Vagina (tissue), 2 donors: ENCODE data around the gene HAUS7. TPM values are rescaled to one million over a fixed set of nuclear protein-coding genes. Genes with fewer than 3 reads are reported as not detected.
A peak's percentile ranks its signal among the peaks of the same experiment; 100 is the strongest.

ENCODE experiments used
- DNase-seq, 2 donors: peaks; one replicate each; pipeline ENCODE4 v3.0.0-alpha.2; 2017; ENCODE audit errors: extremely low spot score in 2 of 2
- H3K27ac ChIP-seq: fragments of 200-600 bp; sonication (generic); one replicate; pipeline ENCODE4 v1.5.1; 2019
- H3K27me3 ChIP-seq: fragments of 200-600 bp; sonication (generic); one replicate; pipeline ENCODE4 v1.5.1; 2019
- H3K36me3 ChIP-seq, 2 donors: fragments of 200-600 bp; sonication (generic); one replicate each; pipeline ENCODE4 v1.5.1; 2017 to 2019
- H3K4me1 ChIP-seq: fragments of 200-600 bp; sonication (generic); one replicate; pipeline ENCODE4 v1.5.1; 2019
- H3K4me3 ChIP-seq, 2 donors: fragments of 200-600 bp; sonication (generic); 1 replicate in 1 of 2; 2 replicates in 1 of 2; pipeline ENCODE4 v1.5.1; 2016 to 2019
- H3K9me3 ChIP-seq: fragments of 200-600 bp; sonication (generic); one replicate; pipeline ENCODE4 v1.5.1; 2019
- CTCF ChIP-seq, 3 experiments: fragments of 450-650 bp in 2 of 3; fragments of 200-600 bp in 1 of 3; sonication (generic) in 1 of 3; IDR thresholded peaks; one replicate each; pipeline ENCODE4 v1.5.1; 2017 to 2019; ENCODE audit warnings: antibody characterized with exemption in 3 of 3, mild to moderate bottlenecking in 2 of 3, moderate library complexity in 2 of 3
- POLR2A ChIP-seq, 2 donors: fragments of 450-650 bp; IDR thresholded peaks; one replicate each; pipeline ENCODE4 v1.6.1; 2017; ENCODE audit warnings: antibody characterized with exemption in 2 of 2, mild to moderate bottlenecking in 2 of 2, moderate library complexity in 2 of 2
- POLR2AphosphoS5 ChIP-seq, 2 donors: sonication (generic); formaldehyde crosslinking; IDR thresholded peaks; one replicate each; pipeline ENCODE4 v1.9.0; 2017; ENCODE audit warnings: antibody characterized with exemption in 2 of 2, mild to moderate bottlenecking in 2 of 2, low read depth in 1 of 2; ENCODE audit not compliant: insufficient read depth in 1 of 2
- intact Hi-C: fragments of 100-400 bp; cut with DNase I; formaldehyde crosslinking; loops from one replicate; pipeline ENCODE4 v1.15.1; 2023
- total RNA-seq: library from RNA; depleted of rRNA; stranded (reverse); fragments of >200 nt; gene quantifications from one replicate; pipeline ENCODE4 v1.2.3, GENCODE V29; 2016

The HAUS7 gene
- total RNA-seq, 1 donor from 2014 or later, result 17.7 TPM

GRCh38 chrX:153505361-153505760 is 35.0 kb upstream of the HAUS7 start:
- Histone ChIP-seq H3K27me3 (no peaks in the 10 kb centered on the region), H3K9me3 (no peaks in the 10 kb centered on the region), H3K4me1 (peaks cover 1% of the 10 kb centered on the region), H3K36me3 (no peaks in the 10 kb centered on the region), H3K27ac (no peak overlapping the region), H3K4me3 (no peak overlapping the region)
- no peak for DNase-seq
- TF ChIP-seq CTCF (IDR thresholded peaks at IDR 0.05) (no peak), POLR2AphosphoS5 (IDR thresholded peaks at IDR 0.05; ENCODE audit: insufficient read depth in 1 of 2, low read depth in 1 of 2) (no peak), POLR2A (IDR thresholded peaks at IDR 0.05) (no peak)
- intact Hi-C loops, result loop anchor here (5.0 kb wide), 1 partner anchor 33 kb away; the partner anchor contains the start of gene HAUS7

GRCh38 chrX:153504445-153505016 is 34.2 kb upstream of the HAUS7 start:
- DNase-seq, result no peak
- intact Hi-C loops, result loop anchor here (5.0 kb wide), 1 partner anchor 32 kb away; the partner anchor contains the start of gene HAUS7
- no peaks in the 10 kb centered on the region for H3K27me3 ChIP-seq
- no peaks in the 10 kb centered on the region for H3K36me3 ChIP-seq
- H3K27ac ChIP-seq, result no peak overlapping the region
- no peak overlapping the region for H3K4me3 ChIP-seq
- H3K9me3 ChIP-seq, result no peaks in the 10 kb centered on the region
- peaks cover 10% of the 10 kb centered on the region for H3K4me1 ChIP-seq
- TF ChIP-seq CTCF (IDR thresholded peaks at IDR 0.05), result no peak
- TF ChIP-seq POLR2AphosphoS5 (IDR thresholded peaks at IDR 0.05; ENCODE audit: insufficient read depth in 1 of 2, low read depth in 1 of 2), result no peak
- no peak for TF ChIP-seq POLR2A (IDR thresholded peaks at IDR 0.05)

- no peak for TF ChIP-seq POLR2A (IDR thresholded peaks at IDR 0.05)
- Histone ChIP-seq H3K4me1 (peaks cover 14% of the 10 kb centered on the region), H3K9me3 (no peaks in the 10 kb centered on the region), H3K27me3 (no peaks in the 10 kb centered on the region), H3K4me3 (peak overlapping the region in 1 of 2 donors; percentile 5), H3K36me3 (no peaks in the 10 kb centered on the region), H3K27ac (no peak overlapping the region)
- no peak for DNase-seq
- intact Hi-C loops, result no loop called here
These were observed 32.4 kb upstream of the HAUS7 start for GRCh38 chrX:153502796-153503195.

GRCh38 chrX:153502131-153502530 is 31.8 kb upstream of the HAUS7 start:
- no peak for TF ChIP-seq POLR2A (IDR thresholded peaks at IDR 0.05)
- no peak for TF ChIP-seq CTCF (IDR thresholded peaks at IDR 0.05)
- Histone ChIP-seq H3K36me3 (no peaks in the 10 kb centered on the region), H3K9me3 (no peaks in the 10 kb centered on the region), H3K27me3 (no peaks in the 10 kb centered on the region), H3K27ac (no peak overlapping the region), H3K4me3 (peak overlapping the region in 1 of 2 donors; percentile 5), H3K4me1 (peaks cover 14% of the 10 kb centered on the region)
- no peak for DNase-seq
- intact Hi-C loops, result no loop called here

- intact Hi-C loops, result no loop called here
These were observed 31.2 kb upstream of the HAUS7 start for GRCh38 chrX:153501530-153501929.

More at GRCh38 chrX:153501530-153501929, 31.2 kb upstream of the HAUS7 start:
- H3K27ac ChIP-seq, result no peak overlapping the region
- no peak overlapping the region for H3K4me3 ChIP-seq
- no peak for TF ChIP-seq CTCF (IDR thresholded peaks at IDR 0.05)
- no peak for TF ChIP-seq POLR2AphosphoS5 (IDR thresholded peaks at IDR 0.05; ENCODE audit: insufficient read depth in 1 of 2, low read depth in 1 of 2)
- TF ChIP-seq POLR2A (IDR thresholded peaks at IDR 0.05), result no peak
- H3K4me1 ChIP-seq, result peaks cover 14% of the 10 kb centered on the region
- no peaks in the 10 kb centered on the region for H3K9me3 ChIP-seq
- no peaks in the 10 kb centered on the region for H3K27me3 ChIP-seq
- DNase-seq, result no peak
- no peaks in the 10 kb centered on the region for H3K36me3 ChIP-seq
